ENCODE results near the gene NTN1.

NTN1 gene

GRCh38 chr17:9291912-9292560 lies 270.7 kb downstream of the NTN1 start:
- no peaks in the 10 kb centered on the region for H3K79me2 ChIP-seq (ENCODE audit: control insufficient read depth, low read length)
- no peaks in the 10 kb centered on the region for H3F3A ChIP-seq (ENCODE audit: control insufficient read depth, insufficient read depth)
- H3K4me1 ChIP-seq (ENCODE audit: control insufficient read depth, low read length): no peaks in the 10 kb centered on the region
- no peaks in the 10 kb centered on the region for H3K9me2 ChIP-seq (replicated peaks; ENCODE audit: control insufficient read depth, low read length)
- no peaks in the 10 kb centered on the region for H3K9me3 ChIP-seq (ENCODE audit: control insufficient read depth, insufficient read depth, low read length)
- no peaks in the 10 kb centered on the region; the same call in 1 of the 2 replicates for H3K27me3 ChIP-seq (ENCODE audit: control insufficient read depth, low read length)
- H3K27ac ChIP-seq (ENCODE audit: low read depth, low read length): no peak overlapping the region
- H3K4me2 ChIP-seq (ENCODE audit: low read length): no peak overlapping the region
- peak; percentile 71 for TF ChIP-seq CTCF (IDR thresholded peaks at IDR 0.05; ENCODE audit: low read depth, low read length, poor library complexity, severe bottlenecking)
- no peak for TF ChIP-seq EZH2phosphoT487 (IDR thresholded peaks at IDR 0.05; ENCODE audit: borderline replicate concordance, low read length)
- no peaks in the 10 kb centered on the region; the same call in 1 of the 2 replicates for H4K20me1 ChIP-seq (ENCODE audit: control insufficient read depth, insufficient read depth, low read depth, low read length)
- H3K4me3 ChIP-seq (ENCODE audit: low read length): no peak overlapping the region
- H3K36me3 ChIP-seq (ENCODE audit: control insufficient read depth, low read length): no peaks in the 10 kb centered on the region

GRCh38 chr17:9292561-9292941 lies 271.2 kb downstream of the NTN1 start:
- no peak overlapping the region for H3K4me2 ChIP-seq (ENCODE audit: low read length)
- H3K4me3 ChIP-seq (ENCODE audit: low read length): no peak overlapping the region
- H4K20me1 ChIP-seq (ENCODE audit: control insufficient read depth, insufficient read depth, low read depth, low read length): no peaks in the 10 kb centered on the region; the same call in 1 of the 2 replicates
- H3K4me1 ChIP-seq (ENCODE audit: control insufficient read depth, low read length): no peaks in the 10 kb centered on the region
- no peak for TF ChIP-seq EZH2phosphoT487 (IDR thresholded peaks at IDR 0.05; ENCODE audit: borderline replicate concordance, low read length)
- H3F3A ChIP-seq (ENCODE audit: control insufficient read depth, insufficient read depth): no peaks in the 10 kb centered on the region
- no peak overlapping the region for H3K27ac ChIP-seq (ENCODE audit: low read depth, low read length)
- no peaks in the 10 kb centered on the region for H3K79me2 ChIP-seq (ENCODE audit: control insufficient read depth, low read length)
- no peaks in the 10 kb centered on the region for H3K9me2 ChIP-seq (replicated peaks; ENCODE audit: control insufficient read depth, low read length)
- no peaks in the 10 kb centered on the region for H3K36me3 ChIP-seq (ENCODE audit: control insufficient read depth, low read length)
- H3K9me3 ChIP-seq (ENCODE audit: control insufficient read depth, insufficient read depth, low read length): no peaks in the 10 kb centered on the region
- no peaks in the 10 kb centered on the region; the same call in 1 of the 2 replicates for H3K27me3 ChIP-seq (ENCODE audit: control insufficient read depth, low read length)

Data from DOHH2 (cell line).